ENCODE data around the gene PTTG1IP.

The PTTG1IP gene

GRCh38 chr21:44909719-44910118 lies 36.2 kb upstream of the PTTG1IP start:
- DNase-seq (ENCODE audit: low read depth in 2 of 2), result no peak

- DNase-seq (ENCODE audit: low read depth in 2 of 2), result no peak
Measured at GRCh38 chr21:44908908-44909307, 35.4 kb upstream of the PTTG1IP start.

- no peak for DNase-seq (ENCODE audit: low read depth in 2 of 2)
Measured at GRCh38 chr21:44907966-44908895, 34.7 kb upstream of the PTTG1IP start.

- DNase-seq (ENCODE audit: low read depth in 2 of 2), result no peak
Measured at GRCh38 chr21:44907225-44907965, 33.9 kb upstream of the PTTG1IP start.

- no peak for DNase-seq (ENCODE audit: low read depth in 2 of 2)
Measured at GRCh38 chr21:44905728-44906090, 32.2 kb upstream of the PTTG1IP start.

GRCh38 chr21:44905016-44905727 lies 31.7 kb upstream of the PTTG1IP start:
- no peak for DNase-seq (ENCODE audit: low read depth in 2 of 2)

GRCh38 chr21:44904141-44904923 lies 30.8 kb upstream of the PTTG1IP start:
- DNase-seq (ENCODE audit: low read depth in 2 of 2), result no peak

GRCh38 chr21:44903689-44904088 lies 30.2 kb upstream of the PTTG1IP start:
- no peak for DNase-seq (ENCODE audit: low read depth in 2 of 2)

GRCh38 chr21:44903050-44903685 lies 29.7 kb upstream of the PTTG1IP start:
- no peak for DNase-seq (ENCODE audit: low read depth in 2 of 2)

- DNase-seq (ENCODE audit: low read depth in 2 of 2), result no peak
Measured at GRCh38 chr21:44902268-44903049, 29.0 kb upstream of the PTTG1IP start.

- no peak for DNase-seq (ENCODE audit: low read depth in 2 of 2)
Measured at GRCh38 chr21:44901391-44902074, 28.0 kb upstream of the PTTG1IP start.

GRCh38 chr21:44900559-44901251 lies 27.2 kb upstream of the PTTG1IP start:
- DNase-seq (ENCODE audit: low read depth in 2 of 2), result no peak

- DNase-seq (ENCODE audit: low read depth in 2 of 2), result no peak
Measured at GRCh38 chr21:44899768-44900558, 26.5 kb upstream of the PTTG1IP start.

- no peak for DNase-seq (ENCODE audit: low read depth in 2 of 2)
Measured at GRCh38 chr21:44898851-44899767, 25.6 kb upstream of the PTTG1IP start.

GRCh38 chr21:44898011-44898488 lies 24.6 kb upstream of the PTTG1IP start:
- no peak for DNase-seq (ENCODE audit: low read depth in 2 of 2)

GRCh38 chr21:44897326-44898010 lies 24.0 kb upstream of the PTTG1IP start:
- DNase-seq (ENCODE audit: low read depth in 2 of 2), result no peak
